B cell (primary cell): Measurements from ENCODE around the gene CIC.

Experiments used
- CTCF ChIP-seq: fragments of 200-600 bp; IDR thresholded peaks from one replicate; pipeline ENCODE4 v1.8.0; 2022; ENCODE audit warnings: antibody characterized with exemption, mild to moderate bottlenecking
- EZH2 ChIP-seq: IDR thresholded peaks from 2 replicates; pipeline ENCODE4 v1.6.1; 2012; ENCODE audit warnings: borderline replicate concordance, low read depth, mild to moderate bottlenecking, moderate library complexity, low read length; ENCODE audit not compliant: insufficient read depth, poor library complexity, severe bottlenecking

- TF ChIP-seq CTCF (no peak), EZH2 (no peak)
These were observed 27.8 kb upstream of the CIC start for GRCh38 chr19:42241279-42241678.
